ENCODE results near the gene ZDHHC11.
"Not testable (repeated sequence)": the region's sequence is repeated elsewhere in the genome, so short reads cannot be mapped to it uniquely, and the experiment has no call there.

ZDHHC11 gene

GRCh38 chr5:758698-759053 is 92.1 kb downstream of the ZDHHC11 start:
- DNase-seq, result no peak

DNA sequence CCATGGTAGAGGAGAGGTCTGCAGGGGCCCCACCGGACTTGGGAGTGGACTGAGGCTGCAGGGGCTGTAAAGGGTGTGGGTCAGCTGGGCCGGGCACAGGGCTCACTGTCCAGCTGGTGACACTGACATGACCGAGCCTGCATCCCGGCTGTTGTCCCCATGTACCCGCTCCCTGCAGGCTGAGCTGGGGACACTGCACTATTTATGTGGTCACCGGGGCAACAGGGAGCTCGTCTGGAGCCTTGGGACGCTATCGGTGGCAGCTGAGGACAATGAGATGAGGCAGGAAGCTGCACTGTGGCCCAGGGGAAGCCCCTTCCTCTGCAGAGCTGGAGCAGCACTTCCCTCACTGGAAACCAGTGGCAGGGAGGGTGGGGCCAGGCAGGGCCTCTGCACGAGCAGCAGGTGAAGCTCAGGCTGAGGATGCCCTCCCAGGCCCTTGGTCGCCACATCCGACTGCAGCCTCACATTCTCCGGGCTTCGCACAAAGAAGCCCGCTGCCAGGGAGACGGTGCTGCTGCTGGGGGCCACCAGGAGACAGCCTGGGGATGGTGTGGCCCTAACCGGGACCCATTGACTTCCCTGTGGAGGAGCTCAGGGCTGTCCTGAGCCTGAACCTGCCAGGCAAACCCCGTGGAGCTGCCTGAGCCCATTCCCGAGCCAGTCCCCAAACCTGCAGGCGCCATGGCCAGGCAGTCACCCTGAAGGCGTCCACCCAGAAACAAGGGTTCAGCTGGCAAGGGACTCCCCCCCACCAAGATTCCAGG is 92.7 kb downstream of the ZDHHC11 start:
- DNase-seq, result no peak

DNA sequence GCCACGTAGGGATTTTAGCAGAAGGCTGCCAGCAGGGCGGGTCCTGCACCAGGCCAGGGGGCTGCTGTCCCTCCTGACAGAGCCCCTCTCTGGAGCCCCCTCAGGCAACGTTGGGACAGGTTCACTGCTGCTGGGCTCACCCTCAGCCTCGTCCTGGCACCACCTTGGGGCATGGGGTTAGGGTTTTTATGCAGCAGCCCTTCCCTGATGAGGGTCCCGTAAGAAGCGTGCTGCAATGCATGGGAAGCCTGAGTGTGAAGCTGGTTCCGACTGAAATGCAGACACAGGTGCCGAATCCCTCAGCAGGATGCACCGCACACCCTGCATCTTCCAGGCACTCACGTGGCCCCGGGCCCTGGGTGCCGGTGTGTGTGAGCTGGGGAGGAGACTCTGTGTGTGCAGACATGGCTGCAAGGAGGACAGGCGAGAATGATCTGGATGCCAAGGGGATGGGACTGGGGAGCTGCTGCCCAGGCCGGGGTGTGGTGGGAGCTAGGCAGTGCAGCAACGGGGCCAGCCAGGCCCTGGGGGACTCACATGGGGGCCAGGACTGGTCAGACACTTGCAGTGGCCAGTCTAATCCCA is 93.3 kb downstream of the ZDHHC11 start:
- no peak for DNase-seq

- DNase-seq, result no peak
Observed at GRCh38 chr5:756865-757345, 93.9 kb downstream of the ZDHHC11 start.

DNA sequence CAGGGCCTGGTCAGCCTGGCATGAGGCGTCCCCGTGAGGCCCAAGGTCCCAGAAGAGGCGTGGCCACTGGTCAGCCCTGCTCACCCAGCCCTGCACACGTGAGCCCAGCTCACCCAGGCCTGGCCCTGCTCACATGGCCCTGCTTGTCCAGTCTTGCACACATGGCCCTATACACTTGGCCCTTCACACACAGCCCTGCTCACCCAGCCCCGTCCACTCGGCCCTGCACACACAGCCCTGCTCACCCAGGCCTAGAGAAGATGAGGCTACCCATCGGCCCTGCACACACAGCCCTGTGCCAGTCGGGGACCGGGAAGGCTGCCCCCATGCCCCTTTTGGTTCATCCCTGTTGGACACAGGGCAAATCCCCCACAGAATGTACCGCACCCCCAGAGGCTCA is 94.6 kb downstream of the ZDHHC11 start:
- no peak for DNase-seq

DNA sequence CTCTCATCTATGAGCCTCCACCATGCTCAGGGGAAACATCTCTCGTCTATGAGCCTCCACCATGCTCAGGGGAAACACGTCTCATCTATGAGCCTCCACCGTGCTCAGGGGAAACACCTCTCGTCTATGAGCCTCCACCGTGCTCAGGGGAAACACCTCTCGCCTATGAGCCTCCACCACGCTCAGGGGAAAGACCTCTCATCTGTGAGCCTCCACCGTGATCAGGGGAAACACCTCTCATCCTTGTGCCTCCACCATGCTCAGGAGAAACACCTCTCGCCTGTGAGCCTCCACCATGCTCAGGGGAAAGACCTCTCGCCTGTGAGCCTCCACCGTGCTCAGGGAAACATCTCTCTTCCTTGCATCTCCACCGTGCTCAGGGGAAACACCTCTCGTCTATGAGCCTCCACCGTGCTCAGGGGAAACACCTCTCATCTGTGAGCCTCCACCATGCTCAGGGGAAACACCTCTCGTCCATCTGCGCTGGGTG is 96.6 kb downstream of the ZDHHC11 start:
- not testable (repeated sequence) for DNase-seq

GRCh38 chr5:753567-754142 is 97.1 kb downstream of the ZDHHC11 start:
- DNase-seq, result not testable (repeated sequence)

DNA sequence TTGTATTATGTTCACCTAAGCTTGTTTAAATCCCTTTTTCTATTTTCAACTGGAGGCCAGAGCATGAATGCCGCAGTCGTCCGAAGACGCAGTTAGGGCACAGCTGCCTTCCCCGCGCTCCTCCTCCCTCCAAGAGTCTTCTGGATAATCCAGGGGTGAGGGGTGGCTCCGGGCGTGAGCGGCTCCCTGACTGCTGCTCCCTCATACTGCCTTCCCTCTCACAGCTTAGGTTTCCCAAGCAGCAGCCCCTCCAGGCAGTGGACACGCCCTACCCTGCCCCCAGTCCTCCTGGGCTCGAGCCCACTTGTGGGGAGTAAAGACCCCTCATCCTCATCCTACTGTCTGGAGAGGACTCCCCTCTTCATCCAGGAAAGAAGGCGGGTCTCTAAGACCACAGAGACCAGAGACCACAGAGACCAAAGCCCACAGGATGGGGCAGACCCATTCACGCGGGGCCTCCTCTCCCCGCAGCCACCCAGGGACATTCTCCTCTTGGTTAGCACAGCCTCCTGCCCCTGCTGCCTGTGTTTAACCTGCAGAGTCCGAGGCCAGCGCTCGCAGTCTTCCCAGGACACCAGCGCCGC is 98.2 kb downstream of the ZDHHC11 start:
- DNase-seq, result not testable (repeated sequence)

DNA sequence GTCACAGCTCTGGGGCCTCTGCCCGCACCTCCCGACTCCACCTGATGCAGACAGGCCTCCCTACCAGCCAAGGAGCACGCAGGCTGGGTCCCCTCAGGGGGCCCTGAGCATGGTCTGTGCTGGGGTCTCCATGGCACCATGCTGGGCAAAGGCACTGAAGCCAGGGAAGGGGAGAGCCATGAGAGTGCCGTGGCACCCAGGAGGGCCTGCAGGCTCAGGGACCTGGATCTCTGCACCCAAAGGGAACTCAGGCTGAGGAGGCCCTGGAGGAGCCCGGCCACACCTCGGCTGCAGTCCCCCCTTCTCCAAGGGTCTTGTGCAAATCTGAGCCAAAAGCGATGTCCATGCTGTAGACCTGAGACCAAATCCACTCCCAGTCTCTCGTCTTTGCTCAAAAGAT is 98.8 kb downstream of the ZDHHC11 start:
- DNase-seq, result not testable (repeated sequence)

- DNase-seq, result no peak
Observed at GRCh38 chr5:751496-751895, 99.3 kb downstream of the ZDHHC11 start.

DNA sequence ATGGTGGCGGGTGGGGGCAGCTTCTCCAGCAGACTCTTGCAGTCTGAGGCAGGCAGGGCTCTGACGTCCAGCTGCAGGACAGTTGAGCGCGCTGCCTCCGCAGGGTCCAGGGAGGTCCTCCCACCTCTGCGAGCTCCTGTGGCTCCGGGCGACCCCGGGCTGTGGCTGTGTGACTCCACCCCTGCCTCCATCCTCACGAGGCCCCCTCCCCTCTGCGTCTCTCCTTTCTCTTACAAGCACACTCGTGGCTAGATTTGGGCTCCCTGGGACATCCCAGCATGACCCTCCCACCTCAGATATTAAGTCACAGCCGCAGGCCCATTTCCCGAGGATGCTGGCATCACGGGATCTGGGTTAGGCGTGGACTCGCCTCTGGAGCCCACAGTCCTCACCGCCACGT is 100.6 kb downstream of the ZDHHC11 start:
- not testable (repeated sequence) for DNase-seq

- no peak for DNase-seq
Observed at GRCh38 chr5:749101-749670, 101.6 kb downstream of the ZDHHC11 start.

DNA sequence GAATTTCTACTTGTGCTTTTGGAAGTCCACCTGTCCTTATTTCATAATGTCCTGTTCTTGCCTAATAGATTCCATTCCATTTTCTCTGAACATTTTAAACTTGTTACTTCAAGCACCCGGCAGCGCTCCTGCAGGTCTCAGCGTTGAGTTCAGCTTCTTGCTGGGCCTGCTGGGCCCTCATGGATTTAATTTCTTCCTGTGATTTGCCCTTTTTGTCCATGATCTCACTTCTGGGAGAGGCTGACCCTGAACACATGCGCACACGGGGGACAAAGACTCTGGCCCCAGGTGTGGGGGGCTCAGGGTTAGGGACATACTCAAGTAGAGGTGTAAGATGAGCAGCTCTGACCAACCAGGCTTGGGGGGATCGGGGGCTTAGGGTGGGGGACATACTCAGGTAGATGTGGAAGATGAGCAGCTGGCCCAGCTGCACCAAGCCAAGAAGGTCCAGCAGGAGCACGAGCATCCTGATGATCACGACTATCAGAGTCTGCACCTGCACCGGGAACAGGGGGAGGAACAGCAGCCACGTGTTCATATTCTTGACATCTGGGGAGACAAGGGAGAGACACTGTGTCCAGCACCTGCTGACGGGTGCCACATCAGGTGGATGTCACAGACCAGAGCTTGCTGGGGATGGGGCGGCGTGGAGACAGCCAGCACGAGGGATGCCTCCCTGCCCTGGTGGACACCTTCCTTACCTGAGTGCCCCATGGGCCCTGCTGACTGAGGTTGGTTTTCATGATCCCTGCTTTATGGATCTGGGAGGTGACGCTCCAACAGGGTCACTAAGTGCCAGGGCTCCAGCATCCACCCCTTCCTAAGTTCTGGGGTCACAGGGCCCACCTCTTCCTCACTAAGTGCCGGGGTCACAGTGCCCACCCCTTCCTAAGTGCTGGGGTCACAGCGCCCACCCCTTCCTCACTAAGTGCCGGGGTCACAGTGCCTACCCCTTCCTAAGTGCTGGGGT is 102.5 kb downstream of the ZDHHC11 start:
- not testable (repeated sequence) for DNase-seq

GRCh38 chr5:747303-747844 is 103.4 kb downstream of the ZDHHC11 start:
- not testable (repeated sequence) for DNase-seq

DNA sequence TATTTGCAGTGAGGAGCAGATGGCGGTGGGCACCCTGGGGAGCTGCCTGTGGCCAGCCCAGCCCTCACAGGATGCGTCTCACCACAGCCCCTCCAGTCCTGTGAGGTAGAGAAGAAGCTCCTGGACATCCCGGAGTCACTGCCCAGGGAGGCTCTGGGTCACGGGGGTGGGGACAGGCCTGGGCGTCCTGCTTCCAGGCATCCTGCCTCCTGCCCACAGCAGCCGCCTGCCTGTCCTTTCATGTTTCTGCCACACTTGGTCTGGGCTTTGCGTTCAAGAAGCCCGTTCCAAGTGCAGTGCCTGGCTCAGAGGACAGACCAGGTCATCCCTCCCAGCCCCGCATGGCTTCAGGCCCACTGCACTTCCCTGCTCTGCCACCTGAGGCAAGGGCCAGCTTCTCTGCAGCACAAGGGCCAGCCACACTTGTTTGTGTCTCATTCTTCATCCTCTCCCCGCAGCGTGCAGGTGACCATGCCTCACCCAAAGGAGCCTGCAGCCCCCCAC is 104.5 kb downstream of the ZDHHC11 start:
- no peak for DNase-seq

All from NK-92 treated with Interleukin-12 subunit alpha and Interleukin-12 subunit beta, amount 100 ng/mL, for 24 hours (cell line).